GM19035 (cell line): ENCODE data around the gene LRRC27.
A peak's percentile ranks its signal among the peaks of the same experiment; 100 is the strongest.

ENCODE experiments used
- ATAC-seq: cut with Tn5 transposase; IDR thresholded peaks from one replicate; pipeline ENCODE4 v1.9.1; 2021; ENCODE audit not compliant: unreplicated experiment

The LRRC27 gene

GRCh38 chr10:132387764-132388210 is 55.8 kb downstream of the LRRC27 start:
- ATAC-seq = no peak

GRCh38 chr10:132388891-132389432 is 57.0 kb downstream of the LRRC27 start:
- no peak for ATAC-seq

- ATAC-seq = no peak
Observed at GRCh38 chr10:132389433-132390169, 57.6 kb downstream of the LRRC27 start.

GRCh38 chr10:132390170-132390920 is 58.4 kb downstream of the LRRC27 start:
- no peak for ATAC-seq

- no peak for ATAC-seq
Observed at GRCh38 chr10:132390921-132391675, 59.1 kb downstream of the LRRC27 start.

- ATAC-seq = no peak
Observed at GRCh38 chr10:132391676-132392020, 59.7 kb downstream of the LRRC27 start.

- no peak for ATAC-seq
Observed at GRCh38 chr10:132392184-132392800, 60.3 kb downstream of the LRRC27 start.

- no peak for ATAC-seq
Observed at GRCh38 chr10:132392811-132393694, 61.1 kb downstream of the LRRC27 start.

- no peak for ATAC-seq
Observed at GRCh38 chr10:132393695-132394181, 61.7 kb downstream of the LRRC27 start.

- ATAC-seq = no peak
Observed at GRCh38 chr10:132394201-132394811, 62.3 kb downstream of the LRRC27 start.

- ATAC-seq = no peak
Observed at GRCh38 chr10:132394936-132395703, 63.1 kb downstream of the LRRC27 start.

GRCh38 chr10:132395704-132396493 is 63.9 kb downstream of the LRRC27 start:
- ATAC-seq = no peak

- peak; percentile 49 for ATAC-seq
Observed at GRCh38 chr10:132396494-132397035, 64.6 kb downstream of the LRRC27 start.

- ATAC-seq = peak; percentile 48
Observed at GRCh38 chr10:132397036-132397541, 65.1 kb downstream of the LRRC27 start, which contains the start of gene PWWP2B. Gene PWWP2B, plus strand, starts transcription at chr10:132397200. Its CDS starts 27 bp downstream, at chr10:132397227.

- no peak for ATAC-seq
Observed at GRCh38 chr10:132397671-132398565, 65.9 kb downstream of the LRRC27 start.

- no peak for ATAC-seq
Observed at GRCh38 chr10:132398566-132398991, 66.6 kb downstream of the LRRC27 start.
